HG03558 (cell line): Measurements from ENCODE around the gene ZMYND8.

Experiments used
- ATAC-seq: cut with Tn5 transposase; IDR thresholded peaks from one replicate; pipeline ENCODE4 v1.9.1; 2021; ENCODE audit warnings: moderate number of reproducible peaks; ENCODE audit not compliant: unreplicated experiment; ENCODE audit errors: extremely low read depth

The ZMYND8 gene

DNA sequence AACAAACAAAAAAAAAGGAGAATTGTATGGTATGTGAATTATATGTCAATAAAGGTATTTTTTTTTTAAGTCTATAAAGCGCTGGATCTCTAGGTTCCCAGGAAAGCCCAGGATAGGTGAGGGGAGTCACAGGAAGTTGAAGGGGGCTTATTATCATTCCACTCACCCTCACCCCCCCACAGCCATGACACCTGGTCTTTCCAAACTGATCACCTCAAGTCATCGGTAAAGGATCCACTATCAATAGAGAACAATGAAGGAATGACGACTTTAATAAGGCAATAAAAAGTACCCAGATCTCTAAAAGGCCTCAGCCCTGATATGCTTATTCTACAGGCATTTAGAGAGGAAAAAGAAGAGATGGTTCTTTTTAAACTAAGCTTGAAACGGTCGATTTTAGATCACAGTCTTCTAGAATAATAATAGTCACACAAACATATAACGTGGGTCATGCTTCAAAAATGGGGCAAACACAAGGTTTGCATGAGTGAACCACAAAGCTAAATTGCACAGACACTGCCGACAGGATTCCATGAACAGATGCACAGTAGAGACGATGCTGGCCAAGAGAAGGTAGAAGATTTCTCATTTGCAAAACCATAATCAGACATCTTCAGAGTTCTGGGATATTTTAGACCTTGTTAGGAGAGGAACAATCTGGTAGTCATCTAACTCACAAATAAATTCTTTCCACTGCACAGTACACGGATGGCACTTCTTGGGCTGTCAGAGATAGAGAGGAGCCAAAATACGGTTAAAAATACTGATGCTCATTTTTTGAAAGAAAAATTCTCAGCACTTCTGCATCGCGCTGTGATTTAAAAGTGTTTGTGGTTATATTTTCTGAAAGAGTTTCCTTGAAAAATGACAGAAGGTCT lies 21.0 kb downstream of the ZMYND8 start:
- no peak for ATAC-seq

DNA sequence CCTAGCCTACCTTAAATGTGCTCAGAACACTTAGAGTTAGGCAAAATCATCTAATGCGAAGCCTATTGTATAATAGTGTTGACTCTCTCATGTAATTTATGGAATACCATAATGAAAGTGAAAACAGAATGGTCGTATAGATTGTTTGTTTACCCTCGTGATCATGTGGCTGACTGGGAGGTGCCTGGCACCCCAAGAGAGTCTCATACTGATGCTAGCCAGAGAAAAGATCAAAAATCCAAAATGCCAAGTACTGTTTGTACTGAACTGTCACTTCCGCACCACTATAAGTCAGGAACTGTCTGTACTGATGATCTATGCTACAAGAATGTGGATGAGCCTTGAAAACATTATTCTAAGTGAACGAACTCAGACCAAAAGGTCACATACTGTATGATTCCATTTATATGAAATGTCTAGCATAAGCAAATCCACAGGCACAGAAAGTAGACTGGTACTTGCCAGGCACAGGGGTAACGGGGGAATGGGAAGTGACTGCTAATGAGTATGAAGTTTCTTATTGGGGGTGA lies 22.4 kb downstream of the ZMYND8 start:
- ATAC-seq, result no peak

GRCh38 chr20:47332381-47333206 lies 23.9 kb downstream of the ZMYND8 start:
- ATAC-seq, result no peak

DNA sequence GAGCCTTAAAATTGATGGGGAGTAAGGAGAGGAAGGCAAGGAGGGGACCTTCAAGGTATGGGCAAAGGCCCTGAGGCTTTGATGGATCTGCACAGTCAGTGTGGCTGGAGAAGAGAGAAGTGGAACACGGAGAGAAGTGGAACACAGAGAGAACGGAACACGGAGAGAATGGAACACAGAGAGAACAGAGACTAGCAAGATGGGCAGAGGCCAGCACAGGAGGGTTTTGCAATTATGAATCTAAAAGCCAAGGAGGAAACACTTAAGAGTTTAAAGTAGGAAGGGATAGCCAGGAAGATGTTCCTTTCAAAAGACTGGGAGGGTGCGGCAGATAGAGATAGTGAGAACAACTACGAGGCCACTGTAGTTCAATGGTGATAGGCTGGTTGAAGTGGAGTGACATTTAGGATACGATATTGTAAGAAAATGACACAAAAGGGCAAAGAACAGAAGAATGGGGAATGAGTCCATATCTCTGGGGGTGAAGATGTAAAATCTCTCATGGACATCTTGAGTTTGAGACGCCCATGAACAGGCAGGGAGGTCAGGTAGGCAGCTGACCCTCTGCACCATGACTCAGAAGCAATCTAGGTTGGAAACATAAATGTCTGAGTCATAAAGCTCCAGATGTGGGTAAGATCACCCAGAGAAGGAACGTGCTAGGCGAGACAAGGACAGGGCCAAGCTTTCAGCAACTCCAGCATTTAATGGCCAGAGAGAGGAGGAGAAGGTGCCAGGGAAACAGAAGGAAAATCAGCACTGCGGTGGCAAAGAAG lies 25.4 kb downstream of the ZMYND8 start:
- ATAC-seq, result no peak

GRCh38 chr20:47330071-47330470 lies 26.4 kb downstream of the ZMYND8 start:
- ATAC-seq, result no peak

GRCh38 chr20:47328129-47328528 lies 28.4 kb downstream of the ZMYND8 start:
- no peak for ATAC-seq

GRCh38 chr20:47327711-47328110 lies 28.8 kb downstream of the ZMYND8 start:
- no peak for ATAC-seq

DNA sequence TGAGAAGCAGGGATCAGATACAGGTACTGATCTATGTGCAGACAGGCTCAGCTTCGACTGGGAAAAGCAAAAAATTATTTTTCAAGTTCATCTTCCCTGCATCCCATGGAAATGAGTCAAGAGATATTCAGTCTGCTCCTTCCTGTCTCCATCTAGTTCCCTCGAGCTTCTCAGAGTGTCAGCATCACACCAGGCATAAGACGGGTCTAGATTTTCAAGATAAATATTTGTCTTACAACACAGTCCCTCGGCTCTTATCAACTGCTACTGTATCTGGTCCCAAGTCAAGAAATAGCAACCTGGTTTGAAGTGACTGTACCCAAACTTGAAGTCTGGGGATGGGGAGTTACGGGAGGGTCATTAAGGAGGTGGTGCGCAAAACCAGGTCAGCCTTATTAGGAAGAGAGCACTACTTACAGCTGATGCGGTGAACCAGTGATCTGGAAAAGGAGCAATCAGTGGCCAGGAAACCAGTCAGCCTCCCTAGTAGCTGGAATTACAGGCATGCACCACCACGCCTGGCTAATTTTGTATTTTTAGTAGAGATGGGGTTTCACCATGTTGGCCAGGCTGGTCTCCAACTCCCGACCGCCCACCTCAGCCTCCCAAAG lies 29.7 kb downstream of the ZMYND8 start:
- ATAC-seq, result no peak

- ATAC-seq, result no peak
These were observed 31.3 kb downstream of the ZMYND8 start for GRCh38 chr20:47325242-47325641.

- no peak for ATAC-seq
These were observed 35.3 kb downstream of the ZMYND8 start for GRCh38 chr20:47320990-47321805.

- no peak for ATAC-seq
These were observed 36.8 kb downstream of the ZMYND8 start for GRCh38 chr20:47319517-47320252.

GRCh38 chr20:47318586-47319516 lies 37.6 kb downstream of the ZMYND8 start:
- no peak for ATAC-seq

GRCh38 chr20:47318027-47318585 lies 38.4 kb downstream of the ZMYND8 start:
- no peak for ATAC-seq

DNA sequence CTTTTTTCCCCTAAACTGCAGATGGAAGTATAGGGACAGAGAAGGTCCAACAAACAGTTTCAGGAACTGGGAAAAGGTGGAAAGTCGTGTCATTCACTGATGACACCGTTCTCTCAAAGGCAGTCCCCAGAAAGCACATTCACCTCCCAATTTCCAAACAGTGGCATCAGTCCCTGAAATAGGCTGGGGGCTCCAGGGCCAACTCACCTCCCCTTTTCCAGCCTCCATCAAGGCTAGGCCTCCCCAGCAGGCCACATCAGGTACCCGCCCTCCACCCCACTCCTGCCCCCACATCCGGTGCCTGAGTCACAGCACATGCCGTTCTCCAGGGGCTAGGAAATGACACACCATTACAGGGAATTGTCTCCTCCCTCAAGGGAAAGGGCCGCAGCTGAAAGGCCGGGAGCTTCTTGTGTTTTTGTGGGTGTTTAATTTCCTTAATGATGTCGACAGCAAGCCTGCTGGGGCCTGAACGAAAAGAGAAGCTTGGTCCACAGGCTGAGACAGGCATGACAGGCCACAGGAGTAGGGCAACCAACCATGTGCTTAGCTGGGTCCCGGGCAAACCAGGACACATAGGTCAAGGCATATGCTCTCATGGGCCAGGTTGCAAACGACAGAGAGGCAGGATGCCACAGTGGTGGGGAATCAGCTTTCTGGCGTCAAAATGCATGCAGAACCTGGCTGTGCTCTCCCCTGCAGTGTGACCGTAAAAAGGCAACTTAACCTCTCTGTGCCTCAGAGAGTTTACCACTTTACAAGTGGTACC lies 39.2 kb downstream of the ZMYND8 start:
- ATAC-seq, result no peak

DNA sequence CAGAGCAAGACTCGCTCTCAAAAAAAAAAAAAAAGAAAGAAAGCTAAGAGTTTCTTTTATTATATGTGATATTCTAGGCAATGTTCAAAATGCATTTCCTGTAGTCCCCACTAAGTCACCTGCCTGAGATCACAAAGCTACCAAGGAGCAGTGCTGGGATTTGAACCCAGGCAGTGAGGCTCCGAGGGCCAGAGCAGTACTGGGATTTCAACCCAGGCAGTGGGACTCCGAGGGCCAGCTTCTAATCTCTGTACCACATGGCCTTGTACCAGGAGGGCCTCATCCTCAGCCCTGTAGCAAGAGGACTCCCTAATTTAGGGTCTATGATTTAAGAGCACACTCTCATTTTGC lies 39.7 kb downstream of the ZMYND8 start:
- ATAC-seq, result no peak

GRCh38 chr20:47315339-47316056 lies 41.0 kb downstream of the ZMYND8 start:
- no peak for ATAC-seq
